Activated T-cell treated with anti-CD3 and anti-CD28 coated beads, Interleukin-2, amount 50 U/mL, for 4 hours (primary cell): ENCODE results near the gene SLC7A7. TPM values are rescaled to one million over a fixed set of nuclear protein-coding genes. Genes with fewer than 3 reads are reported as not detected.
"Not testable (repeated sequence)": the region's sequence is repeated elsewhere in the genome, so short reads cannot be mapped to it uniquely, and the experiment has no call there.

Experiments used
- ATAC-seq, 2 donors: fragments of 200-7000 bp; cut with Tn5 transposase; one replicate each; pipeline ENCODE4 v1.10.0; 2021
- DNase-seq: peaks from one replicate; pipeline ENCODE4 v3.0.0-alpha.2; 2020
- H3K27me3 Mint-ChIP-seq: one replicate; pipeline ENCODE4 v1.8.0; 2021; ENCODE audit warnings: low read depth, mixed read lengths
- H3K36me3 Mint-ChIP-seq: one replicate; pipeline ENCODE4 v1.8.0; 2022; ENCODE audit warnings: mixed read lengths; ENCODE audit not compliant: insufficient read depth
- H3K4me1 Mint-ChIP-seq: one replicate; pipeline ENCODE4 v1.8.0; 2021; ENCODE audit warnings: low read depth, mixed read lengths
- H3K4me3 Mint-ChIP-seq: one replicate; pipeline ENCODE4 v1.8.0; 2021; ENCODE audit warnings: mild to moderate bottlenecking, moderate library complexity, mixed read lengths
- H3K9me3 Mint-ChIP-seq: one replicate; pipeline ENCODE4 v1.8.0; 2021; ENCODE audit warnings: mixed read lengths
- total RNA-seq, 3 donors: library from RNA; stranded (reverse); gene quantifications; one replicate each; pipeline ENCODE4 v1.2.1, GENCODE V29; 2021

The SLC7A7 gene
- total RNA-seq, 3 donors from 2014 or later: 0.16 to 0.51 (median 0.19) TPM

DNA sequence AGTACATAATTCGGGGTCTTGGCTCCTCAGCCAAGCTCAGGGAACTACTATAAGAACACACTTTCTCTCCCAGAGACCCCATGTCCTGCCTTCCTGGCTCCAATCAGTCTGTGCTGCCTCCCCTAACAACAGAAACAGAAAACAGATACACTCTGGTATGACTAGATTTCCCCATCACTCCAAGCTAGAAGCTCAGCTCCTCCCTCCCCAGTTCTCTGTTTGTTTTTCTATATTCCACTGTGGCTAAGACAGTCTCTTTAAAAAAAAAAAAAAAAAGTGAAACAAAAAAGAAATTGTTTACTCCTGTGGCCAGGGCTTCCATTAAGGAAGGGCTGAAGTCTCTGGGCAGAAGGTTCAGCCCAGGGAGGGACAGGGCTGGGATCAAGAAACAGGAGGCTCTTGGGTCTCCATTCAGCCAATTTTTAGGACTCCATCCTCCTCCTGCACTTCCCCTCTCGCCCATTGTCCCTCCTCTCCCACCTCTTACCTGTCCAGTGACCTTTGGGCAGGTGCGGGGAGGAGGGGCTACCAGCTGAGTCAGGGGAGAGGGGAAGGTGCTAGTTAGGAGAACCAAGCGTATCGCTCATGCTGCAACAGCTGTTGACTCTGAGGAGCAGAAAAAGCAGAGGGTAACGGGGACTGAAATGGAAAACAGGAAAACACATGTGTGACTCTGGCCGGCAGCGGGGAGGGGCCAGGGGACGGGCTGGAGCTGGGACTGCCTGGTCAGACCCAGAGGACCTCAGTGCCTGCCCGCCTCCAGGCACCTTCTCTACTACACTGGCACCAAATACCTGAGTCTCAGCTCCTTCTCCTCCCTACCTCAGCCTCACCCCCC is 4.1 kb upstream of the SLC7A7 start:
- H3K4me1 Mint-ChIP-seq: peaks cover 16% of the 10 kb centered on the region
- H3K4me3 Mint-ChIP-seq: no peak overlapping the region
- no peak for DNase-seq
- no peak for ATAC-seq
- peaks cover 11% of the 10 kb centered on the region for H3K27me3 Mint-ChIP-seq
- no peaks in the 10 kb centered on the region for H3K36me3 Mint-ChIP-seq
- H3K9me3 Mint-ChIP-seq: no peaks in the 10 kb centered on the region

DNA sequence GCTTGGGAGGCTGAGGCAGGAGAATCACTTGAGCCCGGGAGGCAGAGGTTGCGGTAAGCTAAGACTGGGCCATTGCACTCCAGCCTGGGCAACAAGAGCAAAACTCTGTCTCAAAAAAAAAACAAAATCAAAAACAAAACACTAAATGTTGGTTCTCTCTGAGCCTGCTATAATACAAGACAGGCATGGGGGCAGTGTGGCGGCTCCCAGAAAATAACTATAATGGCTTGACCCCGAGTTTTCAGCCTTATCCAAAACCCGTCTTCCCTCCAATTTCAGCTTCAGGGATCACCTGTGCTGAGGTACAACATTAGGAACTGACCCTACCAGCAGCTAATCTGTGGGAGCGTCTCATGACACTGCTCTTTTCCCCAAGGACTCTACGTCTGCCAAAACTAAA is 862 bp downstream of the SLC7A7 start:
- Mint-ChIP-seq H3K4me1 (peaks cover 12% of the 10 kb centered on the region), H3K9me3 (no peaks in the 10 kb centered on the region), H3K27me3 (no peaks in the 10 kb centered on the region), H3K4me3 (no peak overlapping the region), H3K36me3 (no peaks in the 10 kb centered on the region)
- DNase-seq: no peak
- ATAC-seq: no peak

DNA sequence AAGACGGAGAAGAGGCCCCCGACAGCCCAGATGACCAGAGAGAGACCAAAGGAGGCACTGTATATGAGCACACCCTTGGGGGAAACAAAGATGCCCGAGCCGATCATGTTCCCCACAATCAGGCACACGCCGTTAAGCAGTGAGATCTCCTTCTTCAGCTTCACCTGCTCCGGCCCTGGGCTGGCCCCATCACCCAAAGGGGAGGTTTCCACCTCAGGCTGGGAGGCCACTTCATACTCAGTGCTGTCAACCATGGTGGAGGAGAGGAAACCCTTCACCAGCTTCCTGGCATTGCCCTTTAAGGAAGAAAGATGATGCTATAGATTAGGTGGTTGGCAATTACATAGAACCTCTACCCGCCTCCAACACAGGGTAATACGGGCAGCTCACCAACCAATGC is 2.1 kb downstream of the SLC7A7 start:
- Mint-ChIP-seq H3K9me3 (no peaks in the 10 kb centered on the region), H3K27me3 (no peaks in the 10 kb centered on the region), H3K36me3 (no peaks in the 10 kb centered on the region)

GRCh38 chr14:22812744-22813143 is 2.5 kb downstream of the SLC7A7 start:
- Mint-ChIP-seq H3K4me3 (no peak overlapping the region), H3K9me3 (no peaks in the 10 kb centered on the region), H3K27me3 (no peaks in the 10 kb centered on the region)

More for the DNA sequence above, 2.1 kb downstream of the SLC7A7 start:
- H3K4me3 Mint-ChIP-seq: no peak overlapping the region
- DNase-seq (no peak), ATAC-seq (no peak)
- H3K4me1 Mint-ChIP-seq: peaks cover 12% of the 10 kb centered on the region

DNA sequence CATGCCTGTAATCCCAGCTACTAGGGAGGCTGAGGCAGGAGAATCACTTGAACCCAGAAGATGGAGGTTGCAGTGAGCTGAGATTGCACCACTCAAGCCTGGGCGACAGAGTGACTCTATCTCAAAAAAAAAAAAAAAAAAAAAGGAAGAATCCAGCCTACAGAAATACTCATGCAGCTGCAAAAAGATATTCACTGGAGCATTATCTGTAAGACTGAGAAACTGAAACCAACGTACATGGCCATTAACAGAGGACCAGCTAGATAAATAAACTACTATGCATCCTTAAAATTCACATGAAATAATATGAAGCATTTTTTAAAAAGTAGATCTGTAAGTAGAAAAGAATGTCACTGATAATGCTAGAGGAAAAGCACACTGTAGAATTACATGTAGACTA is 3.5 kb downstream of the SLC7A7 start:
- Mint-ChIP-seq H3K4me1 (peaks cover 12% of the 10 kb centered on the region), H3K9me3 (no peaks in the 10 kb centered on the region), H3K36me3 (no peaks in the 10 kb centered on the region), H3K4me3 (no peak overlapping the region), H3K27me3 (no peaks in the 10 kb centered on the region)
- ATAC-seq (no peak), DNase-seq (no peak)

More at GRCh38 chr14:22812744-22813143, 2.5 kb downstream of the SLC7A7 start:
- peaks cover 12% of the 10 kb centered on the region for H3K4me1 Mint-ChIP-seq
- H3K36me3 Mint-ChIP-seq: no peaks in the 10 kb centered on the region
- DNase-seq (no peak), ATAC-seq (no peak)

GRCh38 chr14:22808388-22809209 is 6.6 kb downstream of the SLC7A7 start:
- ATAC-seq (no peak), DNase-seq (no peak)
- Mint-ChIP-seq H3K36me3 (no peaks in the 10 kb centered on the region), H3K27me3 (no peaks in the 10 kb centered on the region), H3K4me3 (no peak overlapping the region), H3K4me1 (peaks cover 3% of the 10 kb centered on the region), H3K9me3 (no peaks in the 10 kb centered on the region)

DNA sequence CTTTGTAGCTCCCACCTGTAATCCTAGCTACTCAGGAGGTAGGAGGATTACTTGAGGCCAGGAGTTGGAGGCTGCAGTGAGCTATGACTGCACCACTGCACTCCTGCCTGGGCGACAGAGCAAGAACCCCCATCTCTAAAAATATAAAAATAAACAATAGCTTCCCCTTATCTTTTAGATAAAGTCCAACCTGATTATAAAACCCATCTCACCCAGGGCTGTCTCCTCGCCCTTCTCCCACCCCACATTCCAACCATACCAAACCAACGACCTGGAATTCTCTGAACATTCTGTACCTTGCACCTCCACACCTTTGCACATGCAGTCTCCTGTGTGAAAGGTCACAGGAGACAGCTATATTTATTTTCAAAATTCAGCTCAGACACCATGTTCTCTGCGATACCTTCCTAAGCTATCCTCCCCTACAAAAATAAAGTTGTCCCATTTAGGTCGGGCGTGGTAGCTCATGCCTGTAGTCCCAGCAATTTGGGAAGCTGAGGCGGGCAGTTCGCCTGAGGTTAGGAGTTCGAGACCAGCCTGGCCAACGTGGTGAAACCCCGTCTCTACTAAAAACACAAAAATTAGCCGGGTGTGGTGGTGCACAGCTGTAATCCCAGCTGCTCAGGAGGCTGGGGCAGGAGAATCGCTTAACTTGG is 7.7 kb downstream of the SLC7A7 start:
- ATAC-seq (no peak), DNase-seq (no peak)
- H3K4me1 Mint-ChIP-seq: peaks cover 3% of the 10 kb centered on the region
- H3K36me3 Mint-ChIP-seq: no peaks in the 10 kb centered on the region
- no peak overlapping the region for H3K4me3 Mint-ChIP-seq
- no peaks in the 10 kb centered on the region for H3K9me3 Mint-ChIP-seq
- H3K27me3 Mint-ChIP-seq: peaks cover 3% of the 10 kb centered on the region

GRCh38 chr14:22805235-22805634 is 10.0 kb downstream of the SLC7A7 start:
- not testable (repeated sequence) for DNase-seq, H3K9me3 Mint-ChIP-seq, H3K4me1 Mint-ChIP-seq, ATAC-seq, H3K36me3 Mint-ChIP-seq, H3K4me3 Mint-ChIP-seq
- peaks cover 13% of the 10 kb centered on the region for H3K27me3 Mint-ChIP-seq

GRCh38 chr14:22803687-22803974 is 11.6 kb downstream of the SLC7A7 start:
- Mint-ChIP-seq H3K4me1 (no peaks in the 10 kb centered on the region), H3K4me3 (no peak overlapping the region), H3K27me3 (peaks cover 27% of the 10 kb centered on the region), H3K9me3 (no peaks in the 10 kb centered on the region), H3K36me3 (no peaks in the 10 kb centered on the region)
- no peak for ATAC-seq
- no peak for DNase-seq

- DNase-seq (no peak), ATAC-seq (no peak)
- Mint-ChIP-seq H3K4me3 (no peak overlapping the region), H3K4me1 (no peaks in the 10 kb centered on the region), H3K36me3 (no peaks in the 10 kb centered on the region), H3K9me3 (no peaks in the 10 kb centered on the region), H3K27me3 (peaks cover 28% of the 10 kb centered on the region)
Measured at GRCh38 chr14:22802860-22803686, 12.2 kb downstream of the SLC7A7 start.

- H3K4me1 Mint-ChIP-seq: no peaks in the 10 kb centered on the region
- peaks cover 28% of the 10 kb centered on the region for H3K27me3 Mint-ChIP-seq
- ATAC-seq (no peak), DNase-seq (no peak)
- H3K9me3 Mint-ChIP-seq: no peaks in the 10 kb centered on the region
- H3K4me3 Mint-ChIP-seq: no peak overlapping the region
- H3K36me3 Mint-ChIP-seq: no peaks in the 10 kb centered on the region
Measured at GRCh38 chr14:22801716-22802115, 13.5 kb downstream of the SLC7A7 start.

GRCh38 chr14:22800346-22800745 is 14.9 kb downstream of the SLC7A7 start:
- Mint-ChIP-seq H3K27me3 (peaks cover 38% of the 10 kb centered on the region), H3K4me1 (no peaks in the 10 kb centered on the region), H3K4me3 (no peak overlapping the region), H3K9me3 (no peaks in the 10 kb centered on the region), H3K36me3 (peaks cover 2% of the 10 kb centered on the region)
- ATAC-seq (no peak), DNase-seq (no peak)

DNA sequence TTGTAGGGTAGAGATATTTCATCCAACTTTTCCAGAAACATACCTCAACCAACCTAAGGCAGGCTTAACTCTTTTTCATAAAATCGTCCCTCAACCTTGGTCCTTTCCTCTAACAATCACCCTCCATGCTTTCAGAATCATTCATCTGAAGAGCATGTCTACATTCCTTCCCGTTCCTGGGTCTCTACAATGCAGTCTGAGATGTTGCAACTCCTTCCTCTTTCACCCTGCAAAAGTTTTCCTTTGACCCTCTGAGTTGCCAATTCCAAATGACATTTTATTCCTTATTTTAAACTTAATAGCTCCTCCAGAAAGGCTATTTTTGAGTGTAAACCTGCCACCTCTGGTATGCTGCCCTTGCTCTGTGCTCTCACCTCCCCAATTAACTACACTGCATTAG is 16.7 kb downstream of the SLC7A7 start:
- H3K27me3 Mint-ChIP-seq: peaks cover 43% of the 10 kb centered on the region
- no peaks in the 10 kb centered on the region for H3K9me3 Mint-ChIP-seq
- no peak overlapping the region for H3K4me3 Mint-ChIP-seq
- H3K36me3 Mint-ChIP-seq: peaks cover 2% of the 10 kb centered on the region
- no peak for DNase-seq
- no peaks in the 10 kb centered on the region for H3K4me1 Mint-ChIP-seq
- ATAC-seq: no peak
